HG02642 (cell line): ENCODE measurements around the gene AXIN1.

Experiments
- ATAC-seq: cut with Tn5 transposase; IDR thresholded peaks from one replicate; pipeline ENCODE4 v1.9.1; 2021; ENCODE audit warnings: mild to moderate bottlenecking; ENCODE audit not compliant: unreplicated experiment, poor library complexity

Gene AXIN1

DNA sequence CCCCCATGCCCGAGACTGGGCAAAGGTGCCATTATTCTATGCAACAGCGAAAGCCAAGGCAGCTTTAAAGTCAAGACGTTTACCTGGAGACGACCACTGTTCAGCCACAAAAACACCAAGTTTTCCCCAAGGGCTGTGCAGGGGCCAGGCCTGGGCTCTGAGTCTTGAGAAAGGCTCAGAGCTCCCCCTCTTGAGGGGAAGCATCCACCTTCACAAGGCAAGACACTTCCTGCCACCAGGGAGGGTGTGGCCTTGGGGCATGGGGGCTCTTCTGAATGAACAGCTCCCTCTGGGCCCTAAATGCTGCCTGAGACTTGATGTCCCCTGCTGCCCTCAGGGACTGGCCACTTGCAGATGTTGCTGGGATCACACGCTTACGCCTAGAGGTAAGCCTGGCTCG, 43.0 kb downstream of the AXIN1 start:
- ATAC-seq, result no peak

DNA sequence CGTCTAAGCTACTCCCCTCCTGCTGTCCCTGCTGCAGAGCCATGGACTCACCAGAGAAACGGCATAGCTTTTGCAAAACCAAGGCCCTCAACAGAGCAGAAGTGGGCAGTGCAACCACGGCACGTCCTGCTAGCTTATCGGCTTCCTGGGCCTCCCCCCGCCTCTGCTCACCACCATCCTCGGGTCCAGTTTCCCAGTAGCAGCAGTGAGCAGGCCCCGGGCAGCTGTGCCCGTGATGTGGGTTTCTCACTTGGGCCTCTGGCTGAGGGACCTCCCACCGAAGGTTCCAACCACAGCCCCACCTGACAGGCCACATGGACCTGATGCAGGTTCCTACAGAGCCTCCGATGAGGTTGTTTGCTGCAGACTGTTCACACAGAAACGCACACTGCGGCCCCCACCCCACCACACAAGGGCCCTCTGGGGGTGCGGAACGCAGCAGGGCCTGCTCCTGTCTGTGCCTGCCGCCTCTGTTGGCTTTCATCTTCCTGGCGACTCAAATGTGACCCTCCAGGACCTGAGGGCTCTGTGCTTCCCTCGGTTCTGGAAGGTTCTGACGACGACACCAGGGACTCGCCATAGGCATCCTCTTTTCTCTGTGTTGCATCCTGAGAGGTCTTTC, 44.7 kb downstream of the AXIN1 start:
- no peak for ATAC-seq

GRCh38 chr16:306911-307370, 45.6 kb downstream of the AXIN1 start:
- no peak for ATAC-seq

DNA sequence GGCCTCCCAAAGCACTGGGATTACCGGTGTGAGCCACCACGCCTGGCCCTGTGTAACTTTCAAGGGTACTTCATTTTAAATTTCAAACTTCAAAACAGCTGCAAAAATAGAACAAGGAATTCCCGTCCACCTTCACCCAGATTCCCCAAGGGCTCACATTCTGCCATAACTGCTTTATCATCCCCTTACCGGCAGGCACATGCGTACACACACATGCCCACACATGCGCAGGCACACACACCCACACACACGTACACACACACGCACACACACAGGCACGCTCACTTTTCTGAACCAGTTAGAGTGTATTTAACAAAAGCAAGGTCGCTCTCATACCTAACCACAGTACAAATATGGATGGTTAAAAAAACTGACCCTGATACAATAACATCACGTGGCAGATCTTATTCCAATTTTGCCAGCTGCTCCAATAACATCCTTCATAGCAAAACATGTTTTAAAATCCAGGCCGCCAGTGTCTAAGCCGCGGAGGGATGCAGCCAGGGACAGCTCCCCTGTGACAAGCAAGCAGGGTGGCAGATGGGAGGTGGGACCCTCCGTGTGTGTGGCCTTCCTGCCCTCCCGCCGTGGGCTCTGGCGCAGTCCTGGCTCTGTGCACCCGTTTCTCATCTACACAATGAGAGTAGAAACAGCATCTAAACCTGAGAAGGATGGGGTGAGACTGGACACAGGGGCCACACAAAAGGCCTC, 46.5 kb downstream of the AXIN1 start:
- ATAC-seq, result no peak

- no peak for ATAC-seq
Observed at GRCh38 chr16:303760-304505, 48.6 kb downstream of the AXIN1 start.

- ATAC-seq, result no peak
Observed at GRCh38 chr16:301950-302349, 50.6 kb downstream of the AXIN1 start.

GRCh38 chr16:301235-301634, 51.3 kb downstream of the AXIN1 start:
- ATAC-seq, result no peak

- ATAC-seq, result no peak
Observed at GRCh38 chr16:297832-298231, 54.7 kb downstream of the AXIN1 start.

GRCh38 chr16:296806-297510, 55.6 kb downstream of the AXIN1 start:
- ATAC-seq, result no peak

DNA sequence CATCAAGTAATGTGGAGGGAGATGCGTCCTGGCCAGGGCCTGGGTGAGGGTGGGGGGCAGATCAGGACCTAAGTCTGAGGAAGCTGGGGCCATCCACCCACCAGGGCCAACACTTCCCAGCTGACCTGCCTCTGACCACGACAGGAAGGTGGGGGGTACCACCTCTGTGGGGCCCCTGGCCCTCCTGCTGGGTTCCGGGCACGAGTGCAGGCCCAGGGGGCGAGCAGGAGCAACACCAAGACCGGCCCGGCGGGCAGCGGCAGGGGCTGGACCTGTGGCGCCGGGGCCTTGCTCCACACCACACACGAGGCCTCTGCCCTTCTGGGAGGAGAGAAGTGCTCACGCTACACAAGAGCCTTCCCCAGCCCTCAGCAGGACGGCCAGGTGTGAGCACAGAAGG, 56.2 kb downstream of the AXIN1 start:
- no peak for ATAC-seq

GRCh38 chr16:293043-293775, 59.3 kb downstream of the AXIN1 start:
- no peak for ATAC-seq

DNA sequence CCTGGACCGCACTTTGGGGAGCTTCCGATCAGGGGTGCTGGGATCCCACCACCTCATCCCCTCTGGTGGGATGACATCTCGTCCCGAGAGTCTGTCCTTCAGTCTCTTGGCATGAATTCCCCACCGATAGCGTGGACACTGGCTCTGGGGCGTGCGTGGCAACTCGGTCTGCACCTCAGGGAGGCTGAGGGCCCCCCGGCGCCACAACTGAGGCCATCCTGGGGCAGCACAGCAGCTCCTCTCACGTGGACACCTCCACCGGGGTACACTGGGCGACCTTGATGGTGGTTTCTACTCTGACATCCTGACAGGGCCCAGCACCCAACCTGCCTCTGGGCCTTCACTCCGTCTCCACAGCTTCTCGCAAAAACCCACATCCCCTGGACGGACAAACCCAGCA, 61.0 kb downstream of the AXIN1 start:
- no peak for ATAC-seq

- ATAC-seq, result no peak
Observed at GRCh38 chr16:290681-291405, 61.7 kb downstream of the AXIN1 start.

DNA sequence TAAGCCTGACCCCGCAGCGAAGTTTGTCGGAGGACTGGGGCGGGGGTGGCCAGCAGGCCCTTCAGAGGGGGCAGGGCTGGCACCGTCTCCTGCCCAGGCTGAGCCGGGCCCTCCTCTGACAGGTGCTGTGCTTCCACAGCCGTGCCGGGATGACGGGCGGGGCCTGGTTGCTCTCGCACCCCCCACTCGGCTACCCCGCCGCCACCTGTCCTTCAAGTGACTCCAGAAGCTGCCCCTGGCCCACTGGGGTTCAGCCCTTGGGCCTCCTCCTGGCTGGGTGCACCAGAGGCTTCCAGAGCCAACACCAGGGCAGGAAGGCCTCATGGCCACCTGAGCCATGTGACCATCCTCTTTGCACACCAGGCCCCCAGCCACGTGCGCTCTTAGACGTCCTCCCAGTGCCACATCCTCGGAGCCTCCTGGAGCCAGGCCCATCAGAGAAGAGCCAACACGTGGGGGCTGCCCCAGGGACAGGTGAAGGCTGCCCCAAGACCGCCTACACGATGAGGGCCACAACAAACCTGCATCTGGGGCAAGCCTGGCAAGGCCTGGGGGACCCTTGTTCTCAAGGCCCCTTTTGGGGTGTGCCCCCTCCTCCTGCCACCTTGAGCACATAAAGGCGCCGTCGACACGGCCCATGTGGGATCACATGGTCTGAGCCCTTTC, 62.4 kb downstream of the AXIN1 start:
- ATAC-seq, result no peak

- ATAC-seq, result no peak
Observed at GRCh38 chr16:289395-289997, 63.0 kb downstream of the AXIN1 start.

GRCh38 chr16:287981-288920, 64.3 kb downstream of the AXIN1 start:
- no peak for ATAC-seq

- ATAC-seq, result no peak
Observed at GRCh38 chr16:287298-287811, 65.2 kb downstream of the AXIN1 start.
